WTC11 (cell line): ENCODE data around the gene NUP62CL.

Experiments used
- ATF6 ChIP-seq: sonication (generic); formaldehyde crosslinking; IDR thresholded peaks from 2 replicates; pipeline ENCODE4 v1.8.1; 2023; ENCODE audit warnings: mild to moderate bottlenecking, missing genetic modification reagents
- CREB1 ChIP-seq: sonication (generic); formaldehyde crosslinking; IDR thresholded peaks from 2 replicates; pipeline ENCODE4 v1.8.0; 2023; ENCODE audit warnings: mild to moderate bottlenecking, missing genetic modification reagents
- ELF4 ChIP-seq: sonication (generic); formaldehyde crosslinking; IDR thresholded peaks from 2 replicates; pipeline ENCODE4 v1.8.1; 2022; ENCODE audit warnings: low read depth, mild to moderate bottlenecking, moderate library complexity, missing genetic modification reagents
- ESRRA ChIP-seq: sonication (generic); formaldehyde crosslinking; IDR thresholded peaks from 2 replicates; pipeline ENCODE4 v1.8.1; 2022; ENCODE audit warnings: mild to moderate bottlenecking, missing genetic modification reagents, borderline replicate concordance
- ETV6 ChIP-seq: sonication (generic); formaldehyde crosslinking; IDR thresholded peaks from 2 replicates; pipeline ENCODE4 v1.8.1; 2022; ENCODE audit warnings: mild to moderate bottlenecking, missing genetic modification reagents
- FOXJ3 ChIP-seq: sonication (generic); formaldehyde crosslinking; IDR thresholded peaks from 2 replicates; pipeline ENCODE4 v1.9.0; 2021; ENCODE audit warnings: missing genetic modification reagents, mild to moderate bottlenecking, borderline replicate concordance
- FOXP1 ChIP-seq: sonication (generic); formaldehyde crosslinking; IDR thresholded peaks from 2 replicates; pipeline ENCODE4 v1.8.0; 2022; ENCODE audit warnings: missing genetic modification reagents, mild to moderate bottlenecking, moderate library complexity, borderline replicate concordance
- IRF1 ChIP-seq: sonication (generic); formaldehyde crosslinking; IDR thresholded peaks from 2 replicates; pipeline ENCODE4 v1.8.0; 2023; ENCODE audit warnings: missing genetic modification reagents
- IRF2 ChIP-seq: sonication (generic); formaldehyde crosslinking; IDR thresholded peaks from 2 replicates; pipeline ENCODE4 v1.8.0; 2022; ENCODE audit warnings: low read depth, missing genetic modification reagents, borderline replicate concordance
- NR2C2 ChIP-seq: sonication (generic); formaldehyde crosslinking; IDR thresholded peaks from 2 replicates; pipeline ENCODE4 v1.8.0; 2022; ENCODE audit warnings: mild to moderate bottlenecking, missing genetic modification reagents
- TCF7 ChIP-seq: sonication (generic); formaldehyde crosslinking; IDR thresholded peaks from 2 replicates; pipeline ENCODE4 v1.8.0; 2022; ENCODE audit warnings: mild to moderate bottlenecking, low read depth, missing genetic modification reagents, moderate library complexity
- ZBTB43 ChIP-seq: sonication (generic); formaldehyde crosslinking; IDR thresholded peaks from 2 replicates; pipeline ENCODE4 v1.8.1; 2023; ENCODE audit warnings: mild to moderate bottlenecking, missing genetic modification reagents
- TF ChIP-seq, protein P1 (sequence below): fragments of 200-600 bp; IDR thresholded peaks from 2 replicates; pipeline ENCODE4 v1.8.0; 2022; ENCODE audit warnings: antibody characterized with exemption

- TF ChIP-seq IRF1 (CRISPR knock-in tag) (no peak), NR2C2 (no peak), ESRRA (no peak), FOXJ3 (CRISPR knock-in tag) (no peak), ATF6 (no peak), TCF7 (CRISPR knock-in tag) (no peak), ZBTB43 (CRISPR knock-in tag) (no peak), CREB1 (no peak), FOXP1 (no peak), IRF2 (CRISPR knock-in tag) (no peak), ELF4 (CRISPR knock-in tag) (no peak), ETV6 (CRISPR knock-in tag) (no peak)
- TF ChIP-seq, protein P1, sequence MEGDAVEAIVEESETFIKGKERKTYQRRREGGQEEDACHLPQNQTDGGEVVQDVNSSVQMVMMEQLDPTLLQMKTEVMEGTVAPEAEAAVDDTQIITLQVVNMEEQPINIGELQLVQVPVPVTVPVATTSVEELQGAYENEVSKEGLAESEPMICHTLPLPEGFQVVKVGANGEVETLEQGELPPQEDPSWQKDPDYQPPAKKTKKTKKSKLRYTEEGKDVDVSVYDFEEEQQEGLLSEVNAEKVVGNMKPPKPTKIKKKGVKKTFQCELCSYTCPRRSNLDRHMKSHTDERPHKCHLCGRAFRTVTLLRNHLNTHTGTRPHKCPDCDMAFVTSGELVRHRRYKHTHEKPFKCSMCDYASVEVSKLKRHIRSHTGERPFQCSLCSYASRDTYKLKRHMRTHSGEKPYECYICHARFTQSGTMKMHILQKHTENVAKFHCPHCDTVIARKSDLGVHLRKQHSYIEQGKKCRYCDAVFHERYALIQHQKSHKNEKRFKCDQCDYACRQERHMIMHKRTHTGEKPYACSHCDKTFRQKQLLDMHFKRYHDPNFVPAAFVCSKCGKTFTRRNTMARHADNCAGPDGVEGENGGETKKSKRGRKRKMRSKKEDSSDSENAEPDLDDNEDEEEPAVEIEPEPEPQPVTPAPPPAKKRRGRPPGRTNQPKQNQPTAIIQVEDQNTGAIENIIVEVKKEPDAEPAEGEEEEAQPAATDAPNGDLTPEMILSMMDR, result no peak
Measured at GRCh38 chrX:107118322-107119147, 87.7 kb downstream of the NUP62CL start, which contains the start of gene RBM41.
